HepG2 (cell line): ENCODE measurements around the gene GTF3A. TPM values are rescaled to one million over a fixed set of nuclear protein-coding genes. Genes with fewer than 3 reads are reported as not detected.

Source experiments
- ATAC-seq: fragments of 200-7000 bp; cut with Tn5 transposase; 3 replicates; pipeline ENCODE4 v1.9.1; 2020; ENCODE audit warnings: mild to moderate bottlenecking, moderate library complexity
- BruUV-seq: library from RNA; stranded (reverse); fragments of 400-500 nt; replicated peaks from 2 replicates; lab custom pipeline; 2021; lab: Mats Ljungman, UMichigan
- CTCF ChIA-PET: fragments of 300-600 bp; formaldehyde crosslinking; extraction: SDS; loops from one replicate; lab custom pipeline; 2021; ENCODE audit warnings: low total read pairs, inconsistent platforms, low intra/inter-chr PET ratio; lab: Yijun Ruan, JAX
- POLR2A ChIA-PET: fragments of 350-600 bp; sonication (Branson Sonifier 250); formaldehyde crosslinking; loops from one replicate; lab custom pipeline; 2020; ENCODE audit warnings: antibody characterized with exemption, inconsistent platforms; lab: Yijun Ruan, JAX
- DNase-seq: peaks from one replicate; pipeline ENCODE4 v3.0.0-alpha.2; 2015; ENCODE audit warnings: low spot score
- FAIRE-seq: peaks from 3 replicates; lab custom pipeline; 2011; peaks lifted over from hg19 to GRCh38; lab: Jason Lieb, UNC
- H2AFZ ChIP-seq: one replicate; pipeline ENCODE4 v1.6.1; 2011; ENCODE audit warnings: low read length, inconsistent platforms
- H3K27ac ChIP-seq: fragments of 300-600 bp; 3 replicates; pipeline ENCODE4 v1.8.0; 2011; ENCODE audit warnings: mixed run types, mild to moderate bottlenecking, mixed read lengths, low read length, inconsistent platforms; ENCODE audit not compliant: insufficient read depth; ENCODE audit errors: extremely low read length
- H3K27me3 ChIP-seq, 2 experiments: fragments of 200-600 bp in 1 of 2; 2 replicates in 1 of 2; 3 replicates in 1 of 2; pipeline versions ENCODE4 v1.6.0 to v1.8.0; 2011; ENCODE audit warnings: low read length in 2 of 2, mild to moderate bottlenecking in 2 of 2, moderate library complexity in 2 of 2, inconsistent platforms in 1 of 2; ENCODE audit not compliant: insufficient read depth in 2 of 2, control insufficient read depth in 1 of 2
- H3K36me3 ChIP-seq, 2 experiments: fragments of 200-600 bp in 1 of 2; replicated peaks in 1 of 2; 2 replicates in 1 of 2; 3 replicates in 1 of 2; pipeline versions ENCODE4 v1.5.1 to v1.8.0; 2011; ENCODE audit warnings: low read length in 2 of 2, inconsistent platforms in 1 of 2; ENCODE audit not compliant: insufficient read depth in 2 of 2, control insufficient read depth in 1 of 2
- H3K4me1 ChIP-seq: 2 replicates; pipeline ENCODE4 v1.5.1; 2012; ENCODE audit warnings: low read length, inconsistent platforms; ENCODE audit not compliant: insufficient read depth
- H3K4me2 ChIP-seq: 2 replicates; pipeline ENCODE4 v1.6.0; 2011; ENCODE audit warnings: low read depth, low read length, inconsistent platforms
- H3K4me3 ChIP-seq, 3 experiments: fragments of 200-600 bp in 1 of 3; sonication (generic), shearing (Covaris generic) in 1 of 3; replicated peaks in 1 of 3; 2 replicates each; pipeline ENCODE4 v1.5.1; 2011 to 2016; ENCODE audit warnings: low read length in 3 of 3, inconsistent platforms in 2 of 3, low read depth in 2 of 3, mild to moderate bottlenecking in 2 of 3, control low read depth in 1 of 3, mixed read lengths in 1 of 3; ENCODE audit not compliant: insufficient read depth in 1 of 3
- H3K79me2 ChIP-seq: one replicate; pipeline ENCODE4 v1.6.1; 2011; ENCODE audit warnings: low read length, inconsistent platforms; ENCODE audit not compliant: insufficient read depth
- H3K9ac ChIP-seq: 2 replicates; pipeline ENCODE4 v1.6.0; 2011; ENCODE audit warnings: mild to moderate bottlenecking, low read depth, low read length, inconsistent platforms; ENCODE audit not compliant: insufficient read depth
- H3K9me3 ChIP-seq: 2 replicates; pipeline ENCODE4 v1.5.1; 2012; ENCODE audit warnings: mild to moderate bottlenecking, low read length
- H4K20me1 ChIP-seq: 2 replicates; pipeline ENCODE4 v1.6.0; 2011; ENCODE audit warnings: inconsistent platforms, mild to moderate bottlenecking, low read length, moderate library complexity; ENCODE audit not compliant: insufficient read depth
- CREB1 ChIP-seq, 2 experiments: fragments of 450-650 bp in 1 of 2; IDR thresholded peaks; 2 replicates each; pipeline ENCODE4 v1.6.1; 2016 to 2017; ENCODE audit warnings: control low read depth in 1 of 2, mild to moderate bottlenecking in 1 of 2, missing compliant biosample characterization in 1 of 2, missing genetic modification characterization in 1 of 2
- FOSL1 ChIP-seq: sonication (generic); formaldehyde crosslinking; IDR thresholded peaks from 2 replicates; pipeline ENCODE4 v1.9.0; 2021; ENCODE audit warnings: missing genetic modification reagents, borderline replicate concordance
- HNRNPK ChIP-seq: fragments of 200-400 bp; formaldehyde crosslinking; IDR thresholded peaks from 2 replicates; pipeline ENCODE4 v1.6.1; 2018; ENCODE audit warnings: low read length, low read depth, moderate library complexity, mild to moderate bottlenecking; ENCODE audit not compliant: poor library complexity, severe bottlenecking
- KDM3A ChIP-seq: IDR thresholded peaks from 2 replicates; pipeline ENCODE4 v1.6.1; 2018; ENCODE audit warnings: low read depth, missing compliant biosample characterization
- KLF15 ChIP-seq: sonication (generic); formaldehyde crosslinking; IDR thresholded peaks from 2 replicates; pipeline ENCODE4 v1.8.1; 2023; ENCODE audit warnings: borderline replicate concordance, mild to moderate bottlenecking, inconsistent platforms, missing genetic modification reagents, mixed read lengths
- NFE2L1 ChIP-seq: sonication (generic); formaldehyde crosslinking; IDR thresholded peaks from 2 replicates; pipeline ENCODE4 v1.4.0; 2020; ENCODE audit warnings: missing genetic modification reagents, mild to moderate bottlenecking, borderline replicate concordance
- RAD21 ChIP-seq: fragments of 450-650 bp; formaldehyde crosslinking; IDR thresholded peaks from 2 replicates; pipeline ENCODE4 v1.5.0; 2020; ENCODE audit warnings: mild to moderate bottlenecking
- RFXANK ChIP-seq: IDR thresholded peaks from 2 replicates; pipeline ENCODE4 v1.6.1; 2016
- SMC3 ChIP-seq: IDR thresholded peaks from 2 replicates; pipeline ENCODE4 v1.6.1; 2011; ENCODE audit warnings: low read length, improper control_type of control experiment
- SOX13 ChIP-seq, 3 experiments: fragments of 450-650 bp in 1 of 3; sonication (generic) in 1 of 3; formaldehyde crosslinking in 1 of 3; IDR thresholded peaks in 2 of 3; conservative IDR thresholded peaks in 1 of 3; 2 replicates each; pipeline versions ENCODE4 v1.5.0 to v1.6.1; 2016 to 2020; ENCODE audit warnings: antibody characterized with exemption in 1 of 3, mild to moderate bottlenecking in 1 of 3, missing compliant biosample characterization in 1 of 3, missing genetic modification reagents in 1 of 3, moderate library complexity in 1 of 3
- TAF15 ChIP-seq: fragments of 200-400 bp; formaldehyde crosslinking; IDR thresholded peaks from one replicate; pipeline ENCODE4 v1.6.1; 2018; ENCODE audit warnings: mild to moderate bottlenecking, low read depth, low read length; ENCODE audit not compliant: poor library complexity, severe bottlenecking
- TFAP4 ChIP-seq: sonication (generic); IDR thresholded peaks from 2 replicates; pipeline ENCODE4 v1.6.1; 2016; ENCODE audit warnings: low read depth, borderline replicate concordance
- TGIF2 ChIP-seq: IDR thresholded peaks from 2 replicates; pipeline ENCODE4 v1.6.1; 2016; ENCODE audit warnings: control low read depth, missing compliant biosample characterization
- XBP1 ChIP-seq: sonication (generic); formaldehyde crosslinking; IDR thresholded peaks from 2 replicates; pipeline ENCODE4 v1.5.0; 2020; ENCODE audit warnings: missing genetic modification reagents
- XRCC5 ChIP-seq: fragments of 200-400 bp; formaldehyde crosslinking; optimal IDR thresholded peaks from 2 replicates; pipeline ENCODE3; 2017; ENCODE audit warnings: mild to moderate bottlenecking, low read length
- ZNF275 ChIP-seq: sonication (generic); formaldehyde crosslinking; IDR thresholded peaks from 2 replicates; pipeline ENCODE4 v1.8.0; 2022; ENCODE audit warnings: missing genetic modification reagents, mild to moderate bottlenecking, inconsistent platforms, borderline replicate concordance
- ZNF747 ChIP-seq: sonication (generic); formaldehyde crosslinking; IDR thresholded peaks from 2 replicates; pipeline ENCODE4 v1.8.1; 2023; ENCODE audit warnings: missing genetic modification reagents, mild to moderate bottlenecking, borderline replicate concordance
- WGBS: methylation state at CpG from one replicate; pipeline ENCODE4 v1.1.6; 2017; ENCODE audit warnings: low lambda C conversion rate; 5-methylcytosine and 5-hydroxymethylcytosine counted together
- in situ Hi-C: cut with HindIII; loops from 2 replicates; pipeline ENCODE4 v1.10.0; 2017; ENCODE audit warnings: low pct_unique_long_range_greater_than_20kb; ENCODE audit not compliant: extremely low pct_ligation_motif_present
- intact Hi-C: fragments of 100-400 bp; cut with micrococcal nuclease; formaldehyde crosslinking; loops from one replicate; pipeline ENCODE4 v1.10.0; 2022; ENCODE audit not compliant: unreplicated experiment
- polyA plus RNA-seq, 8 experiments: library from polyadenylated mRNA; depleted of rRNA in 3 of 8; stranded (reverse) in 7 of 8; unstranded in 1 of 8; fragments of >200 nt; fragmentation: Illumina TruSeq in 4 of 8; extraction: Trizol in 4 of 8; gene quantifications; 2 replicates each; pipeline versions ENCODE4 v1.2.1 to v1.2.3, GENCODE V29; 2011 to 2016; ENCODE audit warnings: low read depth in 4 of 8, missing spikeins in 1 of 8, mixed read lengths in 1 of 8; ENCODE audit not compliant: insufficient read depth in 1 of 8
- total RNA-seq, 5 experiments: library from RNA; depleted of rRNA; stranded (reverse); fragments of >200 nt; fragmentation: Illumina TruSeq; extraction: Trizol; gene quantifications; 2 replicates each; pipeline ENCODE4 v1.2.3, GENCODE V29; 2016; ENCODE audit warnings: low read depth in 1 of 5
- TF ChIP-seq, protein P1 (sequence below): sonication (generic); formaldehyde crosslinking; IDR thresholded peaks from 2 replicates; pipeline ENCODE4 v1.4.0; 2020; ENCODE audit warnings: missing genetic modification reagents, borderline replicate concordance
- TF ChIP-seq, protein P2 (sequence below): sonication (generic); formaldehyde crosslinking; conservative IDR thresholded peaks from 2 replicates; pipeline ENCODE4 v1.5.0; 2020; ENCODE audit warnings: missing genetic modification reagents

The GTF3A gene
- total and polyA plus RNA-seq, 2 of the 13 experiments (the other 11 are each of a cell fraction or from before 2014, with no cell fraction given), result 42.1 to 176 TPM

DNA sequence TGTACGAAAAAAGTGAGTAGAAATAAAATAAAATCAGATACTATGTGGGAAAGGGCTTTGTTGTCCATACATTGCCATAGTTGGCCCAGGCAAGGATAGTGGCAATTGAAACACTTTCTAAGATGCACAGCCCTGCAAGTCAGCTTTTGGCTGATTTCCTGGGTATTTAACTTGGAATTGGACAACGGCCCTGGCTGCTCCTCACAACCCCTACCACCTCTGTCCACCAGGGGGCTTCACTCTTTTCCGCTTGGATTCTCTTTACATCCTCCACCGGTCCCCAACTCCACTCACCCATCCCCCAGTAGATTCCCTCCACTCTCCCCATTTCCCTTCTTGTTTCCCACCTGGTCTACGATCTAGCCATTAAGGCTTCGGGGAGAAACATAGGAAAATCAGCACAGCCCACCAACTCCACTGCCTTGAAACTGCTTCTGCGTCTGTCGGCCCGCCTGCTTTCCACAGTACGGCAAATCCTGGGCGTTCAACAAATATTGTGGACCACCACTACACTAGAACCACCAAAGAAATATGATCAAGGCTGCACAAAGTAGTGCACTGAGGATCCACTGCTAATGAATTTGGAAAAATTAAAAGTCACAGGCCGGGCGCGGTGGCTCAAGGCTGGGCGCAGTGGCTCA, 48.6 kb upstream of the GTF3A start:
- Histone ChIP-seq H3K79me2 (no peaks in the 10 kb centered on the region), H3K9ac (no peak overlapping the region), H3K27ac (no peak overlapping the region), H3K4me2 (no peak overlapping the region), H3K9me3 (no peaks in the 10 kb centered on the region), H3K36me3 (no peaks in the 10 kb centered on the region), H3K27me3 (peaks cover 0 to 17% of the 10 kb centered on the region in 2 experiments; a peak in 4 of 5 replicates), H4K20me1 (no peaks in the 10 kb centered on the region), H2AFZ (no peak overlapping the region), H3K4me1 (peaks cover 51% of the 10 kb centered on the region), H3K4me3 (no peak overlapping the region)
- POLR2A ChIA-PET, result interaction anchor here (0.6 to 0.7 kb wide), 2 partner anchors 21 to 28 kb away, joined by 3 read pairs; no protein-coding TSS in a partner anchor
- CTCF ChIA-PET, result interaction anchor here (0.8 to 2.4 kb wide), 5 partner anchors 14 to 608 kb away, joined by 3 to 29 read pairs (median 4); no protein-coding TSS in a partner anchor
- in situ Hi-C loops (loop anchor here (5.0 to 10.0 kb wide), 2 partner anchors 339 to 451 kb away; no protein-coding TSS in a partner anchor), intact Hi-C loops (loop anchor here (2.0 kb wide), 2 partner anchors 49 to 157 kb away; partner anchors contain the start of gene GTF3A)
- WGBS, result 65% methylated on average over 15 of the region's 15 CpGs
- FAIRE-seq (peak; percentile 40), ATAC-seq (peak; percentile 39), DNase-seq (peak; percentile 47)
- no TSS peak for BruUV-seq
- TF ChIP-seq SMC3 (peak; percentile 64), XBP1 (CRISPR knock-in tag) (no peak), FOSL1 (CRISPR knock-in tag) (no peak), RAD21 (CRISPR knock-in tag) (0 out of 2 replicates have a peak, but pooled peaks have one; percentile 21), KLF15 (CRISPR knock-in tag) (no peak), NFE2L1 (CRISPR knock-in tag) (no peak), TAF15 (no peak), ZNF275 (CRISPR knock-in tag) (no peak), CREB1 (IDR thresholded peaks at IDR 0.05) (no peak), CREB1 (CRISPR knock-in tag; IDR thresholded peaks at IDR 0.05) (no peak), HNRNPK (peak; percentile 69), SOX13 (IDR thresholded peaks at IDR 0.05) (no peak), SOX13 (CRISPR knock-in tag; conservative IDR thresholded peaks at IDR 0.05 in 1 of 2, IDR thresholded peaks at IDR 0.05 in 1 of 2) (no peak), KDM3A (CRISPR knock-in tag) (no peak), TFAP4 (no peak), ZNF747 (CRISPR knock-in tag) (no peak), XRCC5 (peak; percentile 31), RFXANK (CRISPR knock-in tag) (no peak), TGIF2 (CRISPR knock-in tag) (no peak)
- TF ChIP-seq, protein P1, sequence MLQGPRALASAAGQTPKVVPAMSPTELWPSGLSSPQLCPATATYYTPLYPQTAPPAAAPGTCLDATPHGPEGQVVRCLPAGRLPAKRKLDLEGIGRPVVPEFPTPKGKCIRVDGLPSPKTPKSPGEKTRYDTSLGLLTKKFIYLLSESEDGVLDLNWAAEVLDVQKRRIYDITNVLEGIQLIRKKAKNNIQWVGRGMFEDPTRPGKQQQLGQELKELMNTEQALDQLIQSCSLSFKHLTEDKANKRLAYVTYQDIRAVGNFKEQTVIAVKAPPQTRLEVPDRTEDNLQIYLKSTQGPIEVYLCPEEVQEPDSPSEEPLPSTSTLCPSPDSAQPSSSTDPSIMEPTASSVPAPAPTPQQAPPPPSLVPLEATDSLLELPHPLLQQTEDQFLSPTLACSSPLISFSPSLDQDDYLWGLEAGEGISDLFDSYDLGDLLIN (CRISPR knock-in tag), result no peak
- TF ChIP-seq, protein P2, sequence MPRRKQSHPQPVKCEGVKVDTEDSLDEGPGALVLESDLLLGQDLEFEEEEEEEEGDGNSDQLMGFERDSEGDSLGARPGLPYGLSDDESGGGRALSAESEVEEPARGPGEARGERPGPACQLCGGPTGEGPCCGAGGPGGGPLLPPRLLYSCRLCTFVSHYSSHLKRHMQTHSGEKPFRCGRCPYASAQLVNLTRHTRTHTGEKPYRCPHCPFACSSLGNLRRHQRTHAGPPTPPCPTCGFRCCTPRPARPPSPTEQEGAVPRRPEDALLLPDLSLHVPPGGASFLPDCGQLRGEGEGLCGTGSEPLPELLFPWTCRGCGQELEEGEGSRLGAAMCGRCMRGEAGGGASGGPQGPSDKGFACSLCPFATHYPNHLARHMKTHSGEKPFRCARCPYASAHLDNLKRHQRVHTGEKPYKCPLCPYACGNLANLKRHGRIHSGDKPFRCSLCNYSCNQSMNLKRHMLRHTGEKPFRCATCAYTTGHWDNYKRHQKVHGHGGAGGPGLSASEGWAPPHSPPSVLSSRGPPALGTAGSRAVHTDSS (CRISPR knock-in tag), result no peak
